A549 (cell line): Measurements from ENCODE around the gene WT1. TPM values are rescaled to one million over a fixed set of nuclear protein-coding genes. Genes with fewer than 3 reads are reported as not detected.

Experiments used
- ATAC-seq, 2 experiments: fragments of 200-7000 bp in 1 of 2; fragments of >200 bp in 1 of 2; cut with Nextera tagmentation in 1 of 2; cut with Tn5 transposase in 1 of 2; 3 replicates each; pipeline versions ENCODE4 v1.8.0 to v1.9.1; 2018 to 2020; ENCODE audit warnings: mild to moderate bottlenecking in 1 of 2, moderate library complexity in 1 of 2
- CTCF ChIA-PET: fragments of 300-600 bp; sonication (Branson Sonifier 250); formaldehyde crosslinking; extraction: SDS; loops from one replicate; lab custom pipeline; 2021; ENCODE audit warnings: antibody characterized with exemption, inconsistent platforms; lab: Yijun Ruan, JAX
- POLR2A ChIA-PET: fragments of 350-600 bp; formaldehyde crosslinking; extraction: SDS; loops from one replicate; lab custom pipeline; 2021; ENCODE audit warnings: antibody characterized with exemption, inconsistent platforms; lab: Yijun Ruan, JAX
- DNase-seq, 2 experiments: peaks; one replicate each; pipeline versions ENCODE4 v3.0.0 to v3.0.0-alpha.2; 2011 to 2016; ENCODE audit warnings: low read depth in 1 of 2, low spot score in 1 of 2
- FAIRE-seq: peaks from 2 replicates; lab custom pipeline; 2011; peaks lifted over from hg19 to GRCh38; lab: Jason Lieb, UNC
- H3K27ac ChIP-seq, 2 experiments: fragments of >200 bp; sonication (Bioruptor Twin); formaldehyde crosslinking; 3 replicates each; pipeline ENCODE4 v1.5.1; 2016 to 2017
- H3K4me1 ChIP-seq: fragments of >200 bp; sonication (Bioruptor Twin); formaldehyde crosslinking; 3 replicates; pipeline ENCODE4 v1.6.1; 2016
- H3K4me2 ChIP-seq: fragments of >200 bp; sonication (Bioruptor Twin); formaldehyde crosslinking; 3 replicates; pipeline ENCODE4 v1.6.1; 2016
- H3K4me3 ChIP-seq: fragments of >200 bp; sonication (Bioruptor Twin); formaldehyde crosslinking; 3 replicates; pipeline ENCODE4 v1.5.1; 2016
- H3K9me3 ChIP-seq: fragments of >200 bp; sonication (Bioruptor Twin); formaldehyde crosslinking; 3 replicates; pipeline ENCODE4 v1.6.1; 2016
- BHLHE40 ChIP-seq: IDR thresholded peaks from 2 replicates; pipeline ENCODE4 v1.6.1; 2012; ENCODE audit warnings: low read depth, low read length, inconsistent platforms
- CBX2 ChIP-seq: fragments of 200-600 bp; sonication (generic); IDR thresholded peaks from 2 replicates; pipeline ENCODE4 v1.6.1; 2016; ENCODE audit warnings: low read depth, mild to moderate bottlenecking, borderline replicate concordance
- EHF ChIP-seq: fragments of 250-450 bp; sonication (Bioruptor Pico); IDR thresholded peaks from 2 replicates; pipeline ENCODE4 v1.5.0; 2020; ENCODE audit warnings: mild to moderate bottlenecking
- FOSL2 ChIP-seq, 2 experiments: fragments of 450-650 bp in 1 of 2; fragments of >200 bp in 1 of 2; sonication (Bioruptor Twin) in 1 of 2; formaldehyde crosslinking; IDR thresholded peaks; 2 replicates each; pipeline versions ENCODE4 v1.5.0 to v1.6.1; 2016 to 2020; ENCODE audit warnings: mild to moderate bottlenecking in 1 of 2, moderate library complexity in 1 of 2
- HOXB5 ChIP-seq: fragments of 250-450 bp; sonication (Bioruptor Pico); IDR thresholded peaks from 2 replicates; pipeline ENCODE4 v1.5.0; 2020; ENCODE audit warnings: mild to moderate bottlenecking, moderate library complexity
- JUNB ChIP-seq: fragments of >200 bp; sonication (Bioruptor Twin); formaldehyde crosslinking; IDR thresholded peaks from 2 replicates; pipeline ENCODE4 v1.6.1; 2016
- KDM1A ChIP-seq: fragments of 200-600 bp; sonication (generic); IDR thresholded peaks from 2 replicates; pipeline ENCODE4 v1.6.1; 2016; ENCODE audit warnings: low read depth, mild to moderate bottlenecking
- MAFK ChIP-seq: fragments of 450-650 bp; IDR thresholded peaks from 2 replicates; pipeline ENCODE4 v1.6.1; 2014; ENCODE audit not compliant: partially characterized antibody
- MYC ChIP-seq: IDR thresholded peaks from 2 replicates; pipeline ENCODE4 v1.6.1; 2012; ENCODE audit warnings: mild to moderate bottlenecking, inconsistent platforms, low read length, improper control_type of control experiment, borderline replicate concordance
- PHF8 ChIP-seq: fragments of 200-600 bp; sonication (generic); IDR thresholded peaks from 2 replicates; pipeline ENCODE4 v1.6.1; 2016; ENCODE audit warnings: low read depth, mild to moderate bottlenecking, antibody characterized with exemption, moderate library complexity, borderline replicate concordance
- POLR2AphosphoS2 ChIP-seq: conservative IDR thresholded peaks from 2 replicates; pipeline ENCODE4 v1.6.1; 2012; ENCODE audit warnings: low read length, improper control_type of control experiment, inconsistent platforms
- RAD21 ChIP-seq, 2 experiments: fragments of >200 bp in 1 of 2; sonication (Bioruptor Twin) in 1 of 2; formaldehyde crosslinking in 1 of 2; IDR thresholded peaks in 1 of 2; conservative IDR thresholded peaks in 1 of 2; 2 replicates in 1 of 2; 3 replicates in 1 of 2; pipeline ENCODE4 v1.6.1; 2012 to 2018; ENCODE audit warnings: inconsistent platforms in 1 of 2
- RARB ChIP-seq: fragments of 250-450 bp; sonication (Bioruptor Pico); IDR thresholded peaks from 2 replicates; pipeline ENCODE4 v1.8.0; 2021; ENCODE audit warnings: mild to moderate bottlenecking, moderate library complexity
- SMC3 ChIP-seq: fragments of >200 bp; sonication (Bioruptor Twin); formaldehyde crosslinking; IDR thresholded peaks from 3 replicates; pipeline ENCODE4 v1.6.1; 2018; ENCODE audit warnings: inconsistent platforms
- ZC3H11A ChIP-seq: fragments of 450-650 bp; IDR thresholded peaks from 2 replicates; pipeline ENCODE4 v1.6.1; 2014; ENCODE audit warnings: antibody characterized with exemption, mild to moderate bottlenecking
- ZFP36 ChIP-seq: fragments of 450-650 bp; IDR thresholded peaks from 2 replicates; pipeline ENCODE4 v1.6.1; 2014; ENCODE audit warnings: borderline replicate concordance; ENCODE audit not compliant: partially characterized antibody
- WGBS: methylation state at CpG from one replicate; pipeline ENCODE4 v1.1.6; 2017; ENCODE audit errors: missing lambda C conversion rate; 5-methylcytosine and 5-hydroxymethylcytosine counted together
- polyA plus RNA-seq, 4 experiments: library from polyadenylated mRNA; depleted of rRNA in 3 of 4; stranded (reverse); fragments of >200 nt; fragmentation: RNase III in 1 of 4; extraction: RNeasy Plus Mini Kit Qiagen cat#74134 plus additional on column Dnase treatment in 1 of 4; gene quantifications; 2 replicates in 3 of 4; 3 replicates in 1 of 4; pipeline ENCODE4 v1.2.3, GENCODE V29; 2011 to 2017
- TF ChIP-seq, protein P1 (sequence below): fragments of >200 bp; sonication (Bioruptor Twin); formaldehyde crosslinking; IDR thresholded peaks from 3 replicates; pipeline ENCODE4 v1.5.1; 2016
- TF ChIP-seq, protein P2 (sequence below): fragments of 200-600 bp; sonication (generic); IDR thresholded peaks from 2 replicates; pipeline ENCODE4 v1.6.1; 2016; ENCODE audit warnings: antibody characterized with exemption, mild to moderate bottlenecking, moderate library complexity
- TF ChIP-seq, protein P3 (sequence below): fragments of >200 bp; sonication (Bioruptor Twin); formaldehyde crosslinking; IDR thresholded peaks from 3 replicates; pipeline ENCODE4 v1.6.1; 2016
- TF ChIP-seq, protein P4 (sequence below): IDR thresholded peaks from 2 replicates; pipeline ENCODE4 v1.6.1; 2012

WT1 gene
- polyA plus RNA-seq, 2 of the 4 experiments (the other 2 are of a cell fraction), result 2.8 to 4.0 TPM

DNA sequence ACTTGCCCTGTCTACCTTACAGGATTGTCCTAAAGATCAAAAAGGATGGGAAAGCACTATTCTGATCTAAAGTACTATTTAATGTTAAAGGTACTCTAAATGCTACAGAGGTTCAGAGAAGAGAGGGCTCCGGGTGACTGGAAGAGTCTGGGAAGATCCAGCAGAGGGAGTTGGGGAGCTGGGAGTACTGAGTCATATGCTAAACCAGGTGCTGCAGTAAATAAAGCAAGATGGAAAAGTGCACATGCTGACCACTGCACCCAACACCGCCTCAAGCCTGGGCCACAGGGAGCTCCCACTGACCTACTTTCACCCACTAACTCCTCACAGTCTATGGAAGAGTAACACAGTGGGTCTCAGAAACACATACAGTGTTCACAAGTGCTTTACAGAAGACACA is 49.3 kb downstream of the WT1 start:
- no peak overlapping the region for H3K4me2 ChIP-seq
- H3K27ac ChIP-seq, result no peak overlapping the region
- H3K9me3 ChIP-seq, result no peaks in the 10 kb centered on the region
- ATAC-seq (peak; percentile 92 to 95), DNase-seq (peak; percentile 44 to 61), FAIRE-seq (no peak)
- no peaks in the 10 kb centered on the region for H3K4me1 ChIP-seq
- H3K4me3 ChIP-seq, result no peak overlapping the region
- TF ChIP-seq, protein P1, sequence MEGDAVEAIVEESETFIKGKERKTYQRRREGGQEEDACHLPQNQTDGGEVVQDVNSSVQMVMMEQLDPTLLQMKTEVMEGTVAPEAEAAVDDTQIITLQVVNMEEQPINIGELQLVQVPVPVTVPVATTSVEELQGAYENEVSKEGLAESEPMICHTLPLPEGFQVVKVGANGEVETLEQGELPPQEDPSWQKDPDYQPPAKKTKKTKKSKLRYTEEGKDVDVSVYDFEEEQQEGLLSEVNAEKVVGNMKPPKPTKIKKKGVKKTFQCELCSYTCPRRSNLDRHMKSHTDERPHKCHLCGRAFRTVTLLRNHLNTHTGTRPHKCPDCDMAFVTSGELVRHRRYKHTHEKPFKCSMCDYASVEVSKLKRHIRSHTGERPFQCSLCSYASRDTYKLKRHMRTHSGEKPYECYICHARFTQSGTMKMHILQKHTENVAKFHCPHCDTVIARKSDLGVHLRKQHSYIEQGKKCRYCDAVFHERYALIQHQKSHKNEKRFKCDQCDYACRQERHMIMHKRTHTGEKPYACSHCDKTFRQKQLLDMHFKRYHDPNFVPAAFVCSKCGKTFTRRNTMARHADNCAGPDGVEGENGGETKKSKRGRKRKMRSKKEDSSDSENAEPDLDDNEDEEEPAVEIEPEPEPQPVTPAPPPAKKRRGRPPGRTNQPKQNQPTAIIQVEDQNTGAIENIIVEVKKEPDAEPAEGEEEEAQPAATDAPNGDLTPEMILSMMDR, result peak; percentile 53
- TF ChIP-seq RAD21 (conservative IDR thresholded peaks at IDR 0.05 in 1 of 2, IDR thresholded peaks at IDR 0.05 in 1 of 2), result peak; percentile 52 to 53; a peak in 4 of 5 replicates
- peak; percentile 52 for TF ChIP-seq SMC3
- TF ChIP-seq FOSL2 (IDR thresholded peaks at IDR 0.05), result no peak
- peak; percentile 49 for TF ChIP-seq FOSL2 (CRISPR knock-in tag; IDR thresholded peaks at IDR 0.05)
- no peak for TF ChIP-seq ZFP36
- no peak for TF ChIP-seq MAFK
- TF ChIP-seq JUNB, result no peak
- ChIA-PET POLR2A (no interaction called here), CTCF (interaction anchor here (0.8 to 2.3 kb wide), 24 partner anchors 8 to 423 kb away, joined by 3 to 11 read pairs (median 4); no protein-coding TSS in a partner anchor)
- WGBS, result 34% methylated on average over 2 of the region's 2 CpGs

DNA sequence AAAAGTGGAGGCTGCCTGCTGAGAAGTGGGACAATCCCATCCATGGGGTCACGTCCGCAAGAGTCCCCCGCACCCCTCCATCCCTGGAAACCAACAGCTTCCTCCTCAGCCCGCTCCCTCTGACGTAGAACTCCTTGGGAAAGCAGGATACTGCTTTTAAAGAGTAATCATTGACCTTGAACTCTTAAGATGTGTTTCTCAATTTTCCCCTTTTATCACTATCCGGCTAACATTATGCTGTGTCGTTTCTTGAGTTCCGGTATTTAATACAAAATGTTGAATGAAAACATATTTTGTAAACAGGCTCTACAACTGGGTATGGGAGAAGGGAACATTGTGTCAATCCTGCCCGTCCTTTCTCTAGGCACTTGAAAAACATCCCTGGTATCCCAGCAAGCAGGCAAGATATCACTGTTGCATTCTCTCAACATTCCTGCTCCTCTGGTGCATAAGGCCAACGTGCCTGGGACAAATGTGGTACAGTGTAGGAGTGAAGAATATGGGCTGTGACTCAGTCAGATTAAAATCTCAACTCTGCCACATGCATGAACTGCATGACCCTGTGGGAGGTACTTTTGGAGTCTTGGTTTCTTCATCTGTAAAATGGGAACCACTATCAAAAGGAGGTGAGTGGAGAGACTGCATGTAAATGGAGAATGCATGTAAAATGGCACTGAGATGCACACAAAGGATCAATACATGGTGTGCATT is 52.8 kb downstream of the WT1 start:
- H3K4me2 ChIP-seq, result no peak overlapping the region
- no peaks in the 10 kb centered on the region for H3K4me1 ChIP-seq
- POLR2A ChIA-PET, result no interaction called here
- TF ChIP-seq ZC3H11A, result no peak
- TF ChIP-seq, protein P2, sequence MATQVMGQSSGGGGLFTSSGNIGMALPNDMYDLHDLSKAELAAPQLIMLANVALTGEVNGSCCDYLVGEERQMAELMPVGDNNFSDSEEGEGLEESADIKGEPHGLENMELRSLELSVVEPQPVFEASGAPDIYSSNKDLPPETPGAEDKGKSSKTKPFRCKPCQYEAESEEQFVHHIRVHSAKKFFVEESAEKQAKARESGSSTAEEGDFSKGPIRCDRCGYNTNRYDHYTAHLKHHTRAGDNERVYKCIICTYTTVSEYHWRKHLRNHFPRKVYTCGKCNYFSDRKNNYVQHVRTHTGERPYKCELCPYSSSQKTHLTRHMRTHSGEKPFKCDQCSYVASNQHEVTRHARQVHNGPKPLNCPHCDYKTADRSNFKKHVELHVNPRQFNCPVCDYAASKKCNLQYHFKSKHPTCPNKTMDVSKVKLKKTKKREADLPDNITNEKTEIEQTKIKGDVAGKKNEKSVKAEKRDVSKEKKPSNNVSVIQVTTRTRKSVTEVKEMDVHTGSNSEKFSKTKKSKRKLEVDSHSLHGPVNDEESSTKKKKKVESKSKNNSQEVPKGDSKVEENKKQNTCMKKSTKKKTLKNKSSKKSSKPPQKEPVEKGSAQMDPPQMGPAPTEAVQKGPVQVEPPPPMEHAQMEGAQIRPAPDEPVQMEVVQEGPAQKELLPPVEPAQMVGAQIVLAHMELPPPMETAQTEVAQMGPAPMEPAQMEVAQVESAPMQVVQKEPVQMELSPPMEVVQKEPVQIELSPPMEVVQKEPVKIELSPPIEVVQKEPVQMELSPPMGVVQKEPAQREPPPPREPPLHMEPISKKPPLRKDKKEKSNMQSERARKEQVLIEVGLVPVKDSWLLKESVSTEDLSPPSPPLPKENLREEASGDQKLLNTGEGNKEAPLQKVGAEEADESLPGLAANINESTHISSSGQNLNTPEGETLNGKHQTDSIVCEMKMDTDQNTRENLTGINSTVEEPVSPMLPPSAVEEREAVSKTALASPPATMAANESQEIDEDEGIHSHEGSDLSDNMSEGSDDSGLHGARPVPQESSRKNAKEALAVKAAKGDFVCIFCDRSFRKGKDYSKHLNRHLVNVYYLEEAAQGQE, result no peak
- no peak for TF ChIP-seq CBX2
- H3K27ac ChIP-seq, result no peak overlapping the region
- 54% methylated on average over 10 of the region's 10 CpGs for WGBS
- FAIRE-seq (no peak), ATAC-seq (no peak), DNase-seq (no peak)
- H3K9me3 ChIP-seq, result no peaks in the 10 kb centered on the region
- no peak overlapping the region for H3K4me3 ChIP-seq
- CTCF ChIA-PET, result no interaction called here

DNA sequence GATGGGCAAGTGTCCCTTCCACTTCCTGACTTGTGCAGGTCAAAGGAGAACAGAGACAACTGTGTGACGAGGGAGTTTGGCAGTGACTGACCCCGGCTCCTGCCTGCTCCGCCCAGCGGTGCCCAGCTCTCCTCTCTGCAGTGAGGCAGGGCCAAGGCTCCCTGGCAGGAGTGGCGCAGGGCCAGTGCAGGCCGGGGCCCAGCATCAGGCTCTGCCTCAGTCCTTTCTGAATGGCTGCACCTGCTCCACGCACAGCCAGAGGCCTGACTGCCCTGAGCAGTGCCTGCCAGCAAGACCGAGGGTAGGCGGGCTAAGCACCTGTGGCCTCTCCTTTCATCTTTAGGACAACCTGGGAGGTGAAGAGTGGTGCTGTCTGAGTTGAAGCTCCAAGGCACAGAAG is 54.2 kb downstream of the WT1 start:
- WGBS, result 78% methylated on average over 5 of the region's 9 CpGs
- H3K27ac ChIP-seq, result no peak overlapping the region
- CTCF ChIA-PET, result interaction anchor here (2.1 kb wide), 1 partner anchor 9 kb away, joined by 5 read pairs; no protein-coding TSS in a partner anchor
- no peak overlapping the region for H3K4me2 ChIP-seq
- DNase-seq (no peak), ATAC-seq (no peak; a peak in 1 of 6 replicates), FAIRE-seq (no peak)
- H3K4me3 ChIP-seq, result no peak overlapping the region
- H3K9me3 ChIP-seq, result no peaks in the 10 kb centered on the region
- TF ChIP-seq HOXB5 (CRISPR knock-in tag) (no peak), PHF8 (no peak), POLR2AphosphoS2 (no peak), JUNB (no peak), BHLHE40 (no peak), MYC (no peak), KDM1A (no peak), MAFK (no peak), EHF (CRISPR knock-in tag) (no peak), RARB (CRISPR knock-in tag) (no peak), RAD21 (conservative IDR thresholded peaks at IDR 0.05 in 1 of 2, IDR thresholded peaks at IDR 0.05 in 1 of 2) (no peak)
- TF ChIP-seq, protein P1, result no peak
- TF ChIP-seq, protein P3, sequence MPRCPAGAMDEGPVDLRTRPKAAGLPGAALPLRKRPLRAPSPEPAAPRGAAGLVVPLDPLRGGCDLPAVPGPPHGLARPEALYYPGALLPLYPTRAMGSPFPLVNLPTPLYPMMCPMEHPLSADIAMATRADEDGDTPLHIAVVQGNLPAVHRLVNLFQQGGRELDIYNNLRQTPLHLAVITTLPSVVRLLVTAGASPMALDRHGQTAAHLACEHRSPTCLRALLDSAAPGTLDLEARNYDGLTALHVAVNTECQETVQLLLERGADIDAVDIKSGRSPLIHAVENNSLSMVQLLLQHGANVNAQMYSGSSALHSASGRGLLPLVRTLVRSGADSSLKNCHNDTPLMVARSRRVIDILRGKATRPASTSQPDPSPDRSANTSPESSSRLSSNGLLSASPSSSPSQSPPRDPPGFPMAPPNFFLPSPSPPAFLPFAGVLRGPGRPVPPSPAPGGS, result no peak
- TF ChIP-seq, protein P4, sequence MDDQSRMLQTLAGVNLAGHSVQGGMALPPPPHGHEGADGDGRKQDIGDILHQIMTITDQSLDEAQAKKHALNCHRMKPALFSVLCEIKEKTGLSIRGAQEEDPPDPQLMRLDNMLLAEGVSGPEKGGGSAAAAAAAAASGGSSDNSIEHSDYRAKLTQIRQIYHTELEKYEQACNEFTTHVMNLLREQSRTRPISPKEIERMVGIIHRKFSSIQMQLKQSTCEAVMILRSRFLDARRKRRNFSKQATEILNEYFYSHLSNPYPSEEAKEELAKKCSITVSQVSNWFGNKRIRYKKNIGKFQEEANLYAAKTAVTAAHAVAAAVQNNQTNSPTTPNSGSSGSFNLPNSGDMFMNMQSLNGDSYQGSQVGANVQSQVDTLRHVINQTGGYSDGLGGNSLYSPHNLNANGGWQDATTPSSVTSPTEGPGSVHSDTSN, result no peak
- POLR2A ChIA-PET, result no interaction called here
- no peaks in the 10 kb centered on the region for H3K4me1 ChIP-seq
